OCI-LY7 (cell line): ENCODE results near the gene PALLD. TPM values are rescaled to one million over a fixed set of nuclear protein-coding genes. Genes with fewer than 3 reads are reported as not detected.

Experiments
- BruUV-seq: library from RNA; stranded (reverse); fragments of 400-500 nt; replicated peaks from 2 replicates; lab custom pipeline; 2021; lab: Mats Ljungman, UMichigan
- CTCF ChIA-PET: fragments of 300-600 bp; sonication (Branson Sonifier 250); formaldehyde crosslinking; loops from one replicate; lab custom pipeline; 2022; ENCODE audit warnings: antibody characterized with exemption; ENCODE audit not compliant: unreplicated experiment; lab: Charles Lee
- POLR2A ChIA-PET: fragments of 300-600 bp; sonication (Branson Sonifier 250); formaldehyde crosslinking; loops from one replicate; lab custom pipeline; 2022; ENCODE audit warnings: antibody characterized with exemption; lab: Charles Lee
- DNase-seq: peaks from one replicate; pipeline ENCODE4 v3.0.0-alpha.2; 2015; ENCODE audit warnings: low spot score
- H2AFZ ChIP-seq: fragments of 200-600 bp; sonication (generic), shearing (Covaris generic); 2 replicates; pipeline ENCODE4 v1.6.1; 2014; ENCODE audit warnings: mild to moderate bottlenecking, antibody characterized with exemption, low read length, moderate library complexity
- H3K27ac ChIP-seq: fragments of 200-600 bp; sonication (generic); 2 replicates; pipeline ENCODE4 v1.5.1; 2014; ENCODE audit warnings: mixed run types, low read depth, mild to moderate bottlenecking, moderate library complexity, low read length, inconsistent platforms; ENCODE audit not compliant: poor library complexity, severe bottlenecking
- H3K36me3 ChIP-seq: fragments of 200-600 bp; sonication (generic); 2 replicates; pipeline ENCODE4 v1.6.1; 2014; ENCODE audit warnings: mild to moderate bottlenecking, antibody characterized with exemption, low read length, moderate library complexity, mixed read lengths; ENCODE audit not compliant: insufficient read depth
- H3K4me1 ChIP-seq: fragments of 200-600 bp; sonication (generic); 2 replicates; pipeline ENCODE4 v1.5.1; 2014; ENCODE audit warnings: mild to moderate bottlenecking, low read length; ENCODE audit not compliant: insufficient read depth, poor library complexity, severe bottlenecking
- H3K4me2 ChIP-seq: fragments of 200-600 bp; sonication (generic); 2 replicates; pipeline ENCODE4 v1.6.1; 2014; ENCODE audit warnings: mild to moderate bottlenecking, low read length
- H3K4me3 ChIP-seq: fragments of 200-600 bp; sonication (generic); 2 replicates; pipeline ENCODE4 v1.5.1; 2014; ENCODE audit warnings: mild to moderate bottlenecking, low read depth, low read length; ENCODE audit not compliant: poor library complexity, severe bottlenecking
- H3K79me2 ChIP-seq: fragments of 200-600 bp; sonication (generic); 2 replicates; pipeline ENCODE4 v1.6.1; 2016; ENCODE audit warnings: low read depth, mild to moderate bottlenecking, low read length, moderate library complexity, mixed read lengths; ENCODE audit not compliant: insufficient read depth
- H3K9me2 ChIP-seq: fragments of 200-600 bp; sonication (generic); 2 replicates; pipeline ENCODE4 v1.6.1; 2016; ENCODE audit warnings: mild to moderate bottlenecking, low read length, mixed read lengths; ENCODE audit not compliant: insufficient read depth
- H3K9me3 ChIP-seq: fragments of 200-600 bp; sonication (generic); 2 replicates; pipeline ENCODE4 v1.6.1; 2014; ENCODE audit warnings: mild to moderate bottlenecking, mixed run types, low read length, mixed read lengths
- H4K20me1 ChIP-seq: fragments of 200-600 bp; sonication (generic); 2 replicates; pipeline ENCODE4 v1.6.1; 2014; ENCODE audit warnings: mild to moderate bottlenecking, antibody characterized with exemption, low read length, moderate library complexity, mixed read lengths; ENCODE audit not compliant: insufficient read depth
- EZH2phosphoT487 ChIP-seq: fragments of 200-600 bp; sonication (generic); IDR thresholded peaks from 2 replicates; pipeline ENCODE4 v1.6.1; 2018; ENCODE audit warnings: low read depth, borderline replicate concordance, mild to moderate bottlenecking, mixed run types, antibody characterized with exemption, low read length, moderate library complexity, mixed read lengths
- intact Hi-C: fragments of 100-400 bp; cut with micrococcal nuclease; formaldehyde crosslinking; loops from one replicate; pipeline ENCODE4 v1.10.0; 2022; ENCODE audit not compliant: unreplicated experiment
- total RNA-seq, 2 experiments: library from RNA; depleted of rRNA in 1 of 2; stranded (reverse); fragments of >200 nt in 1 of 2; shearing (Covaris generic) in 1 of 2; gene quantifications; 2 replicates each; pipeline ENCODE4 v1.2.3, GENCODE V29; 2014 to 2022
- TF ChIP-seq, protein P1 (sequence below): fragments of 200-600 bp; sonication (generic); conservative IDR thresholded peaks from 2 replicates; pipeline ENCODE4 v1.5.1; 2014; ENCODE audit warnings: mild to moderate bottlenecking, antibody characterized with exemption, low read length, moderate library complexity, mixed read lengths

PALLD gene
- total RNA-seq, 2 experiments from 2014 or later: 0.73 to 2.8 TPM

DNA sequence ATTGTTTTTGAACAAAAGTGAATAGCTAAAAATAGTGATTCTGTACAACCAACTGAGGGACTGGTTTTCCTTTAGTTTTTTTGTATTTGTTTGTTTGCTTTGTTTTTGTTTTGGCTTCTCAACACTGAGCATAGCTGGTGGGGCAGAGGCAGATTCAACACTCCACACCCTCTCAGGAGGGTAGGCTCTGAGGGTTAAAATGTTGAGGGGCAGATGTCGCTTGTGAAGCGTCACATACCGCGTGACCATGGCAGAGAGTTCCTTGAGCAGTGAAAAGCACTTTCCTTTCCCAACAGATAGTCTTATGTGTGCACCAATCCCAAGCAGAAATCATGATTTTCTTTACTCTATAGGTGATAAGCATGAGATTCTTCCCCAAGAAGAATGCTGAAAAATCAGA, 155.0 kb downstream of the PALLD start:
- POLR2A ChIA-PET: no interaction called here
- intact Hi-C loops: no loop called here
- BruUV-seq: no TSS peak

DNA sequence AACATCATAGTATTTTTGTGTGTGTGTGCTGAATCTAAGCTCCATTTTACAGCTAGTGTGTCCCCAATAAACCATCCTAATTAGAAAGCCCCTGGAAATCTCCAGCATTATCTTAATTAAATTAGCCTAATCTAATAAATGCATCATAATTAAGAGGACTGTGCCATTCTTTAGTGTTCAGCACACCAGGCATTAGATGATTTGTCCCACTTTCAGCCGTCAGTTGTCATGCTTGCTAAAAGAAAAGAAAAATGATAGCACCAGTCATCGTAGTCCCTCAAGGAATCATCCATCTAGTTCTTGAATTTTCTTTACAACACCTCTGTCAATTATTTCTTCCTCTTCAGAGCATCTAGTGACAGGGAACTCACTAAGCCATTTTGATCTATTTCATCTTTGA, 155.9 kb downstream of the PALLD start:
- CTCF ChIA-PET: no interaction called here
- Histone ChIP-seq H3K4me1 (no peaks in the 10 kb centered on the region), H3K4me3 (no peak overlapping the region), H3K79me2 (no peaks in the 10 kb centered on the region), H2AFZ (no peak overlapping the region), H3K36me3 (no peaks in the 10 kb centered on the region), H3K27ac (no peak overlapping the region), H4K20me1 (no peaks in the 10 kb centered on the region), H3K9me3 (no peaks in the 10 kb centered on the region), H3K9me2 (no peaks in the 10 kb centered on the region), H3K4me2 (no peak overlapping the region)
- BruUV-seq: no TSS peak
- intact Hi-C loops: no loop called here
- TF ChIP-seq EZH2phosphoT487: no peak
- TF ChIP-seq, protein P1, sequence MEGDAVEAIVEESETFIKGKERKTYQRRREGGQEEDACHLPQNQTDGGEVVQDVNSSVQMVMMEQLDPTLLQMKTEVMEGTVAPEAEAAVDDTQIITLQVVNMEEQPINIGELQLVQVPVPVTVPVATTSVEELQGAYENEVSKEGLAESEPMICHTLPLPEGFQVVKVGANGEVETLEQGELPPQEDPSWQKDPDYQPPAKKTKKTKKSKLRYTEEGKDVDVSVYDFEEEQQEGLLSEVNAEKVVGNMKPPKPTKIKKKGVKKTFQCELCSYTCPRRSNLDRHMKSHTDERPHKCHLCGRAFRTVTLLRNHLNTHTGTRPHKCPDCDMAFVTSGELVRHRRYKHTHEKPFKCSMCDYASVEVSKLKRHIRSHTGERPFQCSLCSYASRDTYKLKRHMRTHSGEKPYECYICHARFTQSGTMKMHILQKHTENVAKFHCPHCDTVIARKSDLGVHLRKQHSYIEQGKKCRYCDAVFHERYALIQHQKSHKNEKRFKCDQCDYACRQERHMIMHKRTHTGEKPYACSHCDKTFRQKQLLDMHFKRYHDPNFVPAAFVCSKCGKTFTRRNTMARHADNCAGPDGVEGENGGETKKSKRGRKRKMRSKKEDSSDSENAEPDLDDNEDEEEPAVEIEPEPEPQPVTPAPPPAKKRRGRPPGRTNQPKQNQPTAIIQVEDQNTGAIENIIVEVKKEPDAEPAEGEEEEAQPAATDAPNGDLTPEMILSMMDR: no peak
- DNase-seq: no peak
- POLR2A ChIA-PET: no interaction called here

More for the DNA sequence above, 155.0 kb downstream of the PALLD start:
- Histone ChIP-seq H3K4me1 (no peaks in the 10 kb centered on the region), H3K79me2 (no peaks in the 10 kb centered on the region), H2AFZ (no peak overlapping the region), H3K4me3 (no peak overlapping the region), H4K20me1 (no peaks in the 10 kb centered on the region), H3K4me2 (no peak overlapping the region), H3K9me3 (no peaks in the 10 kb centered on the region), H3K36me3 (no peaks in the 10 kb centered on the region), H3K9me2 (no peaks in the 10 kb centered on the region), H3K27ac (no peak overlapping the region)
- DNase-seq: no peak
- TF ChIP-seq, protein P1: no peak
- no peak for TF ChIP-seq EZH2phosphoT487
- CTCF ChIA-PET: no interaction called here

DNA sequence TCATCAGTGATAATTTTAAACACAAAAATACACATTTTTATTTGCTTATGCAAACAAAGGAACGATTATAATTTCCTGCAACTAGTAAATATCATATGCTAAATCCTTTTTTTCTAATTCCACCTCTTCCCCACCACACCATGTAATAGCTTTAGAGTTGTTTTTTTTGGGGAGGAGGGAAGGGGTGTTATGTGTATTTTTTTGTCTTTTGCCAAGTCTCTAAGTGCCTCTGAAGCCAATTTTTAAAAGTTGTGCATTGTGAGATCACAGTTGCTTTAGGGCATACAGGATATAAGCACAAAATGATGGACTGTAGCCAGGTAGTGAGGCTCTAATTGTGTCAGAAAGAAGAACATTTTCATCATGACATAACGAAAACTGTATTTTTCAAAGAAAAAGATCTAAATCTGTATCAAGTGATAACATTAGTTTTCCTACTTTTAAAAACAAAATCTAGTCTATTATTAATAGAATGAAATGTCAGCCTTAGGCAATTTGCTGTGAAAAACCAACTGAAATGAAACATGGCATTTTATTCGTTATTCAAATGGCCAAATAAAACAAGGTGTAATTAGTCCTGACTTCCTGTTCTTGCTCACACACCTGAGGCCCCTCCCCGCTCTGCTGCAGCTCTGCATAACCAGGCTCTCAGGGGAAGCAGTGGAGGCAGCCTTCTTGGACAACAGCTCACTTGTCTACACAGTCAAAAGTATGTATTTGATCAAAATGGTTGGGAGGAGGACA, 157.4 kb downstream of the PALLD start:
- ChIA-PET CTCF (no interaction called here), POLR2A (no interaction called here)
- intact Hi-C loops: no loop called here

More for the DNA sequence above, 157.4 kb downstream of the PALLD start:
- Histone ChIP-seq H3K4me3 (no peak overlapping the region), H2AFZ (no peak overlapping the region), H3K9me2 (no peaks in the 10 kb centered on the region), H3K4me1 (no peaks in the 10 kb centered on the region), H4K20me1 (no peaks in the 10 kb centered on the region), H3K4me2 (no peak overlapping the region), H3K36me3 (no peaks in the 10 kb centered on the region), H3K79me2 (no peaks in the 10 kb centered on the region), H3K9me3 (no peaks in the 10 kb centered on the region), H3K27ac (no peak overlapping the region)
- DNase-seq: no peak
- no TSS peak for BruUV-seq
- TF ChIP-seq, protein P1: no peak
- no peak for TF ChIP-seq EZH2phosphoT487
